Activated T-cell treated with anti-CD3 and anti-CD28 coated beads, Interleukin-2, amount 50 U/mL, for 4 hours (primary cell): ENCODE data around the gene LAMB1. TPM values are rescaled to one million over a fixed set of nuclear protein-coding genes. Genes with fewer than 3 reads are reported as not detected.
A peak's percentile ranks its signal among the peaks of the same experiment; 100 is the strongest.
"Not testable (repeated sequence)": the region's sequence is repeated elsewhere in the genome, so short reads cannot be mapped to it uniquely, and the experiment has no call there.

Experiments
- ATAC-seq, 2 donors: fragments of 200-7000 bp; cut with Tn5 transposase; one replicate each; pipeline ENCODE4 v1.10.0; 2021
- DNase-seq: peaks from one replicate; pipeline ENCODE4 v3.0.0-alpha.2; 2020
- H3K27me3 Mint-ChIP-seq: one replicate; pipeline ENCODE4 v1.8.0; 2021; ENCODE audit warnings: low read depth, mixed read lengths
- H3K36me3 Mint-ChIP-seq: one replicate; pipeline ENCODE4 v1.8.0; 2022; ENCODE audit warnings: mixed read lengths; ENCODE audit not compliant: insufficient read depth
- H3K4me1 Mint-ChIP-seq: one replicate; pipeline ENCODE4 v1.8.0; 2021; ENCODE audit warnings: low read depth, mixed read lengths
- H3K4me3 Mint-ChIP-seq: one replicate; pipeline ENCODE4 v1.8.0; 2021; ENCODE audit warnings: mild to moderate bottlenecking, moderate library complexity, mixed read lengths
- H3K9me3 Mint-ChIP-seq: one replicate; pipeline ENCODE4 v1.8.0; 2021; ENCODE audit warnings: mixed read lengths
- total RNA-seq, 3 donors: library from RNA; stranded (reverse); gene quantifications; one replicate each; pipeline ENCODE4 v1.2.1, GENCODE V29; 2021

Gene LAMB1
- total RNA-seq, 3 donors from 2014 or later: 0.26 to 0.46 (median 0.30) TPM

- Mint-ChIP-seq H3K4me1 (peaks cover 36% of the 10 kb centered on the region), H3K4me3 (no peak overlapping the region), H3K27me3 (no peaks in the 10 kb centered on the region), H3K9me3 (no peaks in the 10 kb centered on the region), H3K36me3 (peaks cover 28% of the 10 kb centered on the region)
- no peak for ATAC-seq
- DNase-seq: no peak
Measured at GRCh38 chr7:107900496-107901015, 102.4 kb downstream of the LAMB1 start.

- no peak for ATAC-seq
- Mint-ChIP-seq H3K36me3 (peaks cover 37% of the 10 kb centered on the region), H3K4me1 (peaks cover 50% of the 10 kb centered on the region), H3K27me3 (no peaks in the 10 kb centered on the region), H3K4me3 (no peak overlapping the region), H3K9me3 (no peaks in the 10 kb centered on the region)
- no peak for DNase-seq
Measured at GRCh38 chr7:107898997-107899594, 103.9 kb downstream of the LAMB1 start.

GRCh38 chr7:107892367-107892741 lies 110.6 kb downstream of the LAMB1 start:
- H3K27me3 Mint-ChIP-seq, H3K9me3 Mint-ChIP-seq, ATAC-seq, DNase-seq: not testable (repeated sequence)
- H3K4me1 Mint-ChIP-seq: peaks cover 50% of the 10 kb centered on the region
- H3K4me3 Mint-ChIP-seq: peak overlapping the region; percentile 92
- peaks cover 35% of the 10 kb centered on the region for H3K36me3 Mint-ChIP-seq

GRCh38 chr7:107891636-107892366 lies 111.2 kb downstream of the LAMB1 start:
- peak; percentile 27 for ATAC-seq
- no peak for DNase-seq
- Mint-ChIP-seq H3K9me3 (no peaks in the 10 kb centered on the region), H3K4me1 (peaks cover 45% of the 10 kb centered on the region), H3K36me3 (peaks cover 30% of the 10 kb centered on the region), H3K27me3 (no peaks in the 10 kb centered on the region), H3K4me3 (peak overlapping the region; percentile 92)

GRCh38 chr7:107890962-107891635 lies 111.9 kb downstream of the LAMB1 start, which contains the start of gene DLD:
DLD (plus strand) TSS chr7:107891183; CDS start chr7:107891251, 68 bp downstream.
- ATAC-seq (peak; percentile 98 to 99), DNase-seq (peak; percentile 90)
- H3K9me3 Mint-ChIP-seq: no peaks in the 10 kb centered on the region
- H3K27me3 Mint-ChIP-seq: no peaks in the 10 kb centered on the region
- peaks cover 28% of the 10 kb centered on the region for H3K36me3 Mint-ChIP-seq
- peaks cover 41% of the 10 kb centered on the region for H3K4me1 Mint-ChIP-seq
- peak within 1 kb of the TSS; percentile 92 for H3K4me3 Mint-ChIP-seq

- Mint-ChIP-seq H3K4me3 (peak overlapping the region; percentile 92), H3K27me3 (no peaks in the 10 kb centered on the region), H3K4me1 (peaks cover 37% of the 10 kb centered on the region), H3K36me3 (peaks cover 23% of the 10 kb centered on the region), H3K9me3 (no peaks in the 10 kb centered on the region)
- DNase-seq (no peak), ATAC-seq (peak; percentile 6 to 8)
Measured at GRCh38 chr7:107890493-107890961, 112.4 kb downstream of the LAMB1 start.

- no peak for ATAC-seq
- Mint-ChIP-seq H3K36me3 (peaks cover 19% of the 10 kb centered on the region), H3K4me3 (peak overlapping the region; percentile 92), H3K4me1 (peaks cover 32% of the 10 kb centered on the region), H3K9me3 (no peaks in the 10 kb centered on the region), H3K27me3 (no peaks in the 10 kb centered on the region)
- DNase-seq: no peak
Measured at GRCh38 chr7:107889992-107890391, 113.0 kb downstream of the LAMB1 start.

GRCh38 chr7:107887827-107888226 lies 115.1 kb downstream of the LAMB1 start:
- H3K9me3 Mint-ChIP-seq, H3K4me3 Mint-ChIP-seq, DNase-seq, H3K36me3 Mint-ChIP-seq, H3K27me3 Mint-ChIP-seq, ATAC-seq: not testable (repeated sequence)
- H3K4me1 Mint-ChIP-seq: peaks cover 10% of the 10 kb centered on the region

GRCh38 chr7:107884066-107884818 lies 118.7 kb downstream of the LAMB1 start:
- DNase-seq: no peak
- Mint-ChIP-seq H3K4me1 (peaks cover 6% of the 10 kb centered on the region), H3K36me3 (no peaks in the 10 kb centered on the region), H3K9me3 (no peaks in the 10 kb centered on the region), H3K27me3 (peaks cover 12% of the 10 kb centered on the region), H3K4me3 (no peak overlapping the region)
- ATAC-seq: no peak

- no peak for DNase-seq
- Mint-ChIP-seq H3K4me1 (peaks cover 12% of the 10 kb centered on the region), H3K9me3 (no peaks in the 10 kb centered on the region), H3K4me3 (no peak overlapping the region), H3K36me3 (no peaks in the 10 kb centered on the region), H3K27me3 (peaks cover 12% of the 10 kb centered on the region)
- ATAC-seq: no peak
Measured at GRCh38 chr7:107882766-107883165, 120.2 kb downstream of the LAMB1 start.

- H3K9me3 Mint-ChIP-seq: no peaks in the 10 kb centered on the region
- DNase-seq (no peak), ATAC-seq (peak; percentile 75 to 78)
- H3K4me3 Mint-ChIP-seq: no peak overlapping the region
- H3K4me1 Mint-ChIP-seq: peaks cover 20% of the 10 kb centered on the region
- no peaks in the 10 kb centered on the region for H3K36me3 Mint-ChIP-seq
- H3K27me3 Mint-ChIP-seq: peaks cover 12% of the 10 kb centered on the region
Measured at GRCh38 chr7:107879400-107880035, 123.4 kb downstream of the LAMB1 start.

- Mint-ChIP-seq H3K27me3 (peaks cover 7% of the 10 kb centered on the region), H3K9me3 (no peaks in the 10 kb centered on the region), H3K4me3 (no peak overlapping the region), H3K4me1 (peaks cover 23% of the 10 kb centered on the region), H3K36me3 (no peaks in the 10 kb centered on the region)
- ATAC-seq (no peak), DNase-seq (no peak)
Measured at GRCh38 chr7:107878636-107879035, 124.3 kb downstream of the LAMB1 start.

- H3K27me3 Mint-ChIP-seq: peaks cover 5% of the 10 kb centered on the region
- no peak for ATAC-seq
- H3K9me3 Mint-ChIP-seq: no peaks in the 10 kb centered on the region
- H3K36me3 Mint-ChIP-seq: no peaks in the 10 kb centered on the region
- no peak overlapping the region for H3K4me3 Mint-ChIP-seq
- H3K4me1 Mint-ChIP-seq: peaks cover 23% of the 10 kb centered on the region
- no peak for DNase-seq
Measured at GRCh38 chr7:107877731-107878382, 125.1 kb downstream of the LAMB1 start.
